Measurements from ENCODE around the gene SP2. TPM values are rescaled to one million over a fixed set of nuclear protein-coding genes. Genes with fewer than 3 reads are reported as not detected.

Gene SP2
- total and polyA plus RNA-seq, 2 donors (not counting 1 experiment from before 2014, with no cell fraction given) = 25.4 to 32.5 TPM

- H3K4me3 ChIP-seq (ENCODE audit: control extremely low read depth in 1 of 5, extremely low read depth in 1 of 5, insufficient read depth in 1 of 5, low read depth in 2 of 5, low read length in 4 of 5) = no peak overlapping the region
- no peaks in the 10 kb centered on the region for H3K27me3 ChIP-seq (replicated peaks in 1 of 4; ENCODE audit: control extremely low read depth in 1 of 4, control insufficient read depth in 3 of 4, insufficient read depth in 4 of 4, low read length in 3 of 4)
- TF ChIP-seq CTCF (IDR thresholded peaks at IDR 0.05) (no peak), EZH2 (IDR thresholded peaks at IDR 0.05; ENCODE audit: borderline replicate concordance, insufficient read depth, low read depth, low read length, poor library complexity, severe bottlenecking) (no peak)
- WGBS (ENCODE audit: insufficient coverage) = 92% methylated on average over 2 of the region's 3 CpGs
- no peak overlapping the region for H2AFZ ChIP-seq (ENCODE audit: insufficient read depth, low read depth, low read length, poor library complexity, severe bottlenecking)
- Mint-ChIP-seq H3K9me3 (ENCODE audit: insufficient read depth) (no peaks in the 10 kb centered on the region), H3K27ac (no peak overlapping the region), H3K4me1 (no peaks in the 10 kb centered on the region), H3K27me3 (no peaks in the 10 kb centered on the region), H3K4me3 (no peak overlapping the region)
- H3K4me1 ChIP-seq (ENCODE audit: control insufficient read depth in 2 of 2, insufficient read depth in 2 of 2, low read length in 2 of 2) = no peaks in the 10 kb centered on the region
- ChIA-PET POLR2A (no interaction called here), CTCF (interaction anchor here (2.8 kb wide), 1 partner anchor 13 kb away, joined by 6 read pairs; no protein-coding TSS in a partner anchor)
- H4K20me1 ChIP-seq (ENCODE audit: control insufficient read depth, insufficient read depth, low read length, poor library complexity, severe bottlenecking) = no peaks in the 10 kb centered on the region
- no peaks in the 10 kb centered on the region for H3K79me2 ChIP-seq (ENCODE audit: control insufficient read depth, insufficient read depth, low read length)
- intact Hi-C loops (cut with micrococcal nuclease) = no loop called here
- H3K9me3 ChIP-seq (ENCODE audit: control extremely low read depth in 1 of 3, control insufficient read depth in 2 of 3, insufficient read depth in 1 of 3, low read length in 2 of 3) = no peaks in the 10 kb centered on the region
- DNase-seq = no peak
- H3K36me3 ChIP-seq (replicated peaks in 1 of 2; ENCODE audit: control extremely low read depth in 1 of 2, control insufficient read depth in 1 of 2, extremely low read depth in 1 of 2, insufficient read depth in 2 of 2, low read length in 1 of 2) = no peaks in the 10 kb centered on the region
- no peak overlapping the region for H3K4me2 ChIP-seq (replicated peaks; ENCODE audit: low read depth, low read length, poor library complexity, severe bottlenecking)
- no peak overlapping the region for H3K9ac ChIP-seq (ENCODE audit: low read length)
- no peak for ATAC-seq (ENCODE audit: low read depth)
- no peak overlapping the region for H3K27ac ChIP-seq (ENCODE audit: low read length in 2 of 2)
These were observed 66.9 kb downstream of the SP2 start for GRCh38 chr17:47962901-47963300.

- Histone ChIP-seq H4K20me1 (ENCODE audit: control insufficient read depth, insufficient read depth, low read length, poor library complexity, severe bottlenecking) (no peaks in the 10 kb centered on the region), H3K4me1 (ENCODE audit: control insufficient read depth in 2 of 2, insufficient read depth in 2 of 2, low read length in 2 of 2) (peaks cover under 1 to 1% of the 10 kb centered on the region in 2 donors), H3K27ac (ENCODE audit: low read length in 2 of 2) (no peak overlapping the region), H3K9ac (ENCODE audit: low read length) (no peak overlapping the region), H3K36me3 (replicated peaks in 1 of 2; ENCODE audit: control extremely low read depth in 1 of 2, control insufficient read depth in 1 of 2, extremely low read depth in 1 of 2, insufficient read depth in 2 of 2, low read length in 1 of 2) (no peaks in the 10 kb centered on the region), H3K4me2 (replicated peaks; ENCODE audit: low read depth, low read length, poor library complexity, severe bottlenecking) (no peak overlapping the region), H3K4me3 (ENCODE audit: control extremely low read depth in 1 of 5, extremely low read depth in 1 of 5, insufficient read depth in 1 of 5, low read depth in 2 of 5, low read length in 4 of 5) (no peak overlapping the region), H2AFZ (ENCODE audit: insufficient read depth, low read depth, low read length, poor library complexity, severe bottlenecking) (no peak overlapping the region), H3K79me2 (ENCODE audit: control insufficient read depth, insufficient read depth, low read length) (peaks cover 4% of the 10 kb centered on the region), H3K9me3 (ENCODE audit: control extremely low read depth in 1 of 3, control insufficient read depth in 2 of 3, insufficient read depth in 1 of 3, low read length in 2 of 3) (no peaks in the 10 kb centered on the region), H3K27me3 (replicated peaks in 1 of 4; ENCODE audit: control extremely low read depth in 1 of 4, control insufficient read depth in 3 of 4, insufficient read depth in 4 of 4, low read length in 3 of 4) (no peaks in the 10 kb centered on the region)
- no peak for ATAC-seq (ENCODE audit: low read depth)
- Mint-ChIP-seq H3K4me3 (no peak overlapping the region), H3K4me1 (peaks cover 2% of the 10 kb centered on the region), H3K27me3 (no peaks in the 10 kb centered on the region), H3K9me3 (ENCODE audit: insufficient read depth) (no peaks in the 10 kb centered on the region), H3K27ac (no peak overlapping the region)
- ChIA-PET CTCF (interaction anchor here (1.3 to 2.8 kb wide), 2 partner anchors 10 to 15 kb away, joined by 5 to 6 read pairs; no protein-coding TSS in a partner anchor), POLR2A (no interaction called here)
- 100% methylated on average over 2 of the region's 5 CpGs for WGBS (ENCODE audit: insufficient coverage)
- intact Hi-C loops (cut with micrococcal nuclease) = no loop called here
- DNase-seq = no peak
- no peak for TF ChIP-seq EZH2 (IDR thresholded peaks at IDR 0.05; ENCODE audit: borderline replicate concordance, insufficient read depth, low read depth, low read length, poor library complexity, severe bottlenecking)
- no peak for TF ChIP-seq CTCF (IDR thresholded peaks at IDR 0.05)
These were observed 68.8 kb downstream of the SP2 start for GRCh38 chr17:47964856-47965255.

Measured in B cell (primary cell).